Mesothelial cell of epicardium (in vitro differentiated cells): Measurements from ENCODE around the gene SORBS1. TPM values are rescaled to one million over a fixed set of nuclear protein-coding genes. Genes with fewer than 3 reads are reported as not detected.
A peak's percentile ranks its signal among the peaks of the same experiment; 100 is the strongest.

Source experiments
- DNase-seq, 2 experiments: peaks; one replicate each; pipeline ENCODE4 v3.0.0; 2021; ENCODE audit warnings: low spot score in 2 of 2; ENCODE audit not compliant: unreplicated experiment in 2 of 2
- H3K27ac Mint-ChIP-seq: 2 replicates; pipeline ENCODE4 v1.8.0; 2021; ENCODE audit warnings: mixed read lengths
- H3K27me3 Mint-ChIP-seq: 2 replicates; pipeline ENCODE4 v1.8.0; 2021; ENCODE audit warnings: low read depth, mixed read lengths
- H3K36me3 Mint-ChIP-seq: 2 replicates; pipeline ENCODE4 v1.8.0; 2021; ENCODE audit warnings: mixed read lengths
- H3K4me1 Mint-ChIP-seq: 2 replicates; pipeline ENCODE4 v1.8.0; 2021; ENCODE audit warnings: mixed read lengths
- H3K4me3 Mint-ChIP-seq: 2 replicates; pipeline ENCODE4 v1.8.0; 2021; ENCODE audit warnings: mild to moderate bottlenecking, moderate library complexity, mixed read lengths
- H3K9me3 Mint-ChIP-seq: 2 replicates; pipeline ENCODE4 v1.8.0; 2021; ENCODE audit warnings: mixed read lengths
- total RNA-seq: library from RNA; stranded (reverse); gene quantifications from 3 replicates; pipeline ENCODE4 v1.2.1, GENCODE V29; 2021
- TF ChIP-seq, protein P1 (sequence below): fragments of 200-600 bp; sonication (generic); IDR thresholded peaks from one replicate; pipeline ENCODE4 v1.5.0; 2021; ENCODE audit warnings: antibody characterized with exemption; ENCODE audit not compliant: unreplicated experiment

Gene SORBS1
- total RNA-seq, 1 donor from 2014 or later, result 24.9 TPM

DNA sequence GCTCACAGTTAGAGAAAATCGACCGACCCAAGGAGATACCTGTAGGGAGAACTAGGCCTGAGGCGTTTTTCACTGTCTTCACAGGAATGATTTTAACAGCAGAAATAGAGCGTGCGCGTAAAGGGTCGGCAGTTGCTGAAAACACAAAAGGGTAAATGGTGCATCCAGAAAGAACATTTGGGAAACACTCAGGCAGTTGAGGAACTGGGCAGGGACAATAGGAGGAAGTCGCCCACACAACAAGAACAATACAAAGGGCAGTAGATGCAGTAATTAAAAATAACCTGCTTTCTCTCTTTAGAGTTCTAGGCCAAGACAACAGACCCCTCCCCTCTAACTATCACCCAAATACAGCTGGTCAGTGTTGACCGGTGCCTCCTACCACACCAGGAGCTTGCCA lies 126.6 kb downstream of the SORBS1 start:
- Mint-ChIP-seq H3K27ac (no peak overlapping the region), H3K4me3 (no peak overlapping the region), H3K27me3 (no peaks in the 10 kb centered on the region), H3K4me1 (no peaks in the 10 kb centered on the region), H3K36me3 (no peaks in the 10 kb centered on the region), H3K9me3 (no peaks in the 10 kb centered on the region)
- TF ChIP-seq, protein P1, sequence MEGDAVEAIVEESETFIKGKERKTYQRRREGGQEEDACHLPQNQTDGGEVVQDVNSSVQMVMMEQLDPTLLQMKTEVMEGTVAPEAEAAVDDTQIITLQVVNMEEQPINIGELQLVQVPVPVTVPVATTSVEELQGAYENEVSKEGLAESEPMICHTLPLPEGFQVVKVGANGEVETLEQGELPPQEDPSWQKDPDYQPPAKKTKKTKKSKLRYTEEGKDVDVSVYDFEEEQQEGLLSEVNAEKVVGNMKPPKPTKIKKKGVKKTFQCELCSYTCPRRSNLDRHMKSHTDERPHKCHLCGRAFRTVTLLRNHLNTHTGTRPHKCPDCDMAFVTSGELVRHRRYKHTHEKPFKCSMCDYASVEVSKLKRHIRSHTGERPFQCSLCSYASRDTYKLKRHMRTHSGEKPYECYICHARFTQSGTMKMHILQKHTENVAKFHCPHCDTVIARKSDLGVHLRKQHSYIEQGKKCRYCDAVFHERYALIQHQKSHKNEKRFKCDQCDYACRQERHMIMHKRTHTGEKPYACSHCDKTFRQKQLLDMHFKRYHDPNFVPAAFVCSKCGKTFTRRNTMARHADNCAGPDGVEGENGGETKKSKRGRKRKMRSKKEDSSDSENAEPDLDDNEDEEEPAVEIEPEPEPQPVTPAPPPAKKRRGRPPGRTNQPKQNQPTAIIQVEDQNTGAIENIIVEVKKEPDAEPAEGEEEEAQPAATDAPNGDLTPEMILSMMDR, result no peak
- DNase-seq, result no peak

GRCh38 chr10:95431900-95432342 lies 129.2 kb downstream of the SORBS1 start:
- TF ChIP-seq, protein P1, result no peak
- H3K27me3 Mint-ChIP-seq, result no peaks in the 10 kb centered on the region
- DNase-seq, result no peak
- H3K4me3 Mint-ChIP-seq, result no peak overlapping the region
- H3K4me1 Mint-ChIP-seq, result no peaks in the 10 kb centered on the region
- H3K9me3 Mint-ChIP-seq, result no peaks in the 10 kb centered on the region
- no peaks in the 10 kb centered on the region for H3K36me3 Mint-ChIP-seq
- H3K27ac Mint-ChIP-seq, result no peak overlapping the region

DNA sequence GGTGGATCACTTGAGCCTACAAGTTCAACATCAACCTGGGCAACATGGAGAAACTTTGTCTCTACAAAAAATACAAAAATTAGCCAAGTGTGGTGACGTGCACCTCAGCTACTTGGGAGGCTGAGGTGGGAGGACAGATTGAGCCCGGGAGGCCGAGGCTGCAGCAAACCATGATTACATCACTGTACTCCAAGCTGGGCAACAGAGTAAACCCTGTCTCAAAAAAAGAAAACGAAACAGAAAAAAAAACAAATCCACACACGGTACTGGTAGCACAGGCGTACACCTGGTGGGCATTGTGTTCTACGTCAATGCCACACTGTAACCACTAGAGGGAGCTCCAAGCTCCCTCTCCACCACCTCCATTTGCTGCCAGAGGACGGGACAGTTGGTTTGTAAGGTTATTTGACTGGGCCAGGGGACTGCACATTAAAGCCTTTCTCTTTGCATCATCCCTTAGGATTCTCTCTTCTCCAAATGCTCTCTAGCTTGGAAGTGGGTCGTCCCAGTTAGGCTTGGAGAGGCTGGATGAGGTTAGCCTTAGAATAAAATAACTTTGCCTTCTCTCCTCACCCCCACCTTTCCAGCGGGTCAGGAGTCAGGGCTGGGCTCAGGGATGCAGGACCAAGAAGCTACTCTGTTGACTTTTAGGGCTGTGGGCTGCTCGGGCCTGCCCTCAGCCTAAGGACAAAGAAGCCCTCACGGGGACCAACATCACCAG lies 130.8 kb downstream of the SORBS1 start:
- H3K36me3 Mint-ChIP-seq, result no peaks in the 10 kb centered on the region
- no peaks in the 10 kb centered on the region for H3K27me3 Mint-ChIP-seq
- DNase-seq, result peak in 1 of 2 experiments; percentile 56

DNA sequence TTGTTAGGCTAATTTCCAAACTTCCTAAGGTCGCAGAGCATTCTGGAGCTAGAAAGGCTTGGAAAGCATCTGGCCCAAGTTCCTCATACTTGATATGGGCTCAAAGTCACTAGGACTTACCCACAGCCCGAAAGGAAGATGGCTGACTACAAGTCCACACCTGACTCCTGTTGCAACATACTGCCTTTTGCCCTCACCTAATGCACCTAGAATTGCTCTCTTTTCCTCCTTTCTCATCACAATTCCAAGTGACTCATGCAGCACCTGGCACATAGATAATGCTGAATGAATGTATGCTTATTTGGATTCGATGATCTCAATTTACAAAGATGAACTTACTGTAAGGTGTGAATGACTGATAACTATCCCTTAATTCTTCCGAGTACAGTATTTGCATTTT lies 131.5 kb downstream of the SORBS1 start:
- no peak overlapping the region for H3K27ac Mint-ChIP-seq
- no peaks in the 10 kb centered on the region for H3K36me3 Mint-ChIP-seq
- H3K9me3 Mint-ChIP-seq, result no peaks in the 10 kb centered on the region
- TF ChIP-seq, protein P1, result no peak
- H3K4me1 Mint-ChIP-seq, result peaks cover 12% of the 10 kb centered on the region
- no peak for DNase-seq
- no peak overlapping the region for H3K4me3 Mint-ChIP-seq
- H3K27me3 Mint-ChIP-seq, result no peaks in the 10 kb centered on the region

More for the DNA sequence above, 130.8 kb downstream of the SORBS1 start:
- Mint-ChIP-seq H3K27ac (no peak overlapping the region), H3K4me1 (peaks cover 9% of the 10 kb centered on the region), H3K9me3 (no peaks in the 10 kb centered on the region), H3K4me3 (no peak overlapping the region)
- TF ChIP-seq, protein P1, result peak; percentile 94

- Mint-ChIP-seq H3K36me3 (no peaks in the 10 kb centered on the region), H3K4me3 (no peak overlapping the region), H3K27ac (no peak overlapping the region), H3K4me1 (peaks cover 12% of the 10 kb centered on the region), H3K9me3 (no peaks in the 10 kb centered on the region), H3K27me3 (no peaks in the 10 kb centered on the region)
- TF ChIP-seq, protein P1, result no peak
- DNase-seq, result no peak
Measured at GRCh38 chr10:95428701-95429100, 132.5 kb downstream of the SORBS1 start.
